Measurements from ENCODE around the gene PRPH.

Gene PRPH

DNA sequence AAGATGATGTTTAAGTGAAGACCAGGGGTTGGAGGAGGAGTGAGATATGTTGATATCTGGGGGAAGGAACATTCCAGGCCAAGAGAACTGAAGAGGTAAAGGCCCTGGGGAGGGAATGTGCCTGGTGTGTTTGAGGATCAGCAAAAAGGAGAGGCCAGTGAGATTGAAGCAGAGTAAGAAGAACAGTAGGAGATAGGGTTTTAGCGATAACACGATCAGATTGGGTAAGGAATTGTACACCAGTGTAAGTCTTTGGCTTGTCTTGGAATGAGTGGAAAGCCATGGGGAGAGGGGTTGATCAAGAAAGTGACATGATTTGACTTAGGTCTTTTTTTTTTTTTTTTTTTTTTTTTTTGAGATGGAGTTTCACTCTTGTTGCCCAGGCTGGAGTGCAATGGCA, 32.9 kb downstream of the PRPH start:
- TF ChIP-seq, protein P1, sequence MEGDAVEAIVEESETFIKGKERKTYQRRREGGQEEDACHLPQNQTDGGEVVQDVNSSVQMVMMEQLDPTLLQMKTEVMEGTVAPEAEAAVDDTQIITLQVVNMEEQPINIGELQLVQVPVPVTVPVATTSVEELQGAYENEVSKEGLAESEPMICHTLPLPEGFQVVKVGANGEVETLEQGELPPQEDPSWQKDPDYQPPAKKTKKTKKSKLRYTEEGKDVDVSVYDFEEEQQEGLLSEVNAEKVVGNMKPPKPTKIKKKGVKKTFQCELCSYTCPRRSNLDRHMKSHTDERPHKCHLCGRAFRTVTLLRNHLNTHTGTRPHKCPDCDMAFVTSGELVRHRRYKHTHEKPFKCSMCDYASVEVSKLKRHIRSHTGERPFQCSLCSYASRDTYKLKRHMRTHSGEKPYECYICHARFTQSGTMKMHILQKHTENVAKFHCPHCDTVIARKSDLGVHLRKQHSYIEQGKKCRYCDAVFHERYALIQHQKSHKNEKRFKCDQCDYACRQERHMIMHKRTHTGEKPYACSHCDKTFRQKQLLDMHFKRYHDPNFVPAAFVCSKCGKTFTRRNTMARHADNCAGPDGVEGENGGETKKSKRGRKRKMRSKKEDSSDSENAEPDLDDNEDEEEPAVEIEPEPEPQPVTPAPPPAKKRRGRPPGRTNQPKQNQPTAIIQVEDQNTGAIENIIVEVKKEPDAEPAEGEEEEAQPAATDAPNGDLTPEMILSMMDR (IDR thresholded peaks at IDR 0.05; ENCODE audit: borderline replicate concordance, insufficient read depth, low read depth, low read length) = no peak
- no peak overlapping the region for H3K4me3 ChIP-seq (ENCODE audit: low read depth, low read length)

DNA sequence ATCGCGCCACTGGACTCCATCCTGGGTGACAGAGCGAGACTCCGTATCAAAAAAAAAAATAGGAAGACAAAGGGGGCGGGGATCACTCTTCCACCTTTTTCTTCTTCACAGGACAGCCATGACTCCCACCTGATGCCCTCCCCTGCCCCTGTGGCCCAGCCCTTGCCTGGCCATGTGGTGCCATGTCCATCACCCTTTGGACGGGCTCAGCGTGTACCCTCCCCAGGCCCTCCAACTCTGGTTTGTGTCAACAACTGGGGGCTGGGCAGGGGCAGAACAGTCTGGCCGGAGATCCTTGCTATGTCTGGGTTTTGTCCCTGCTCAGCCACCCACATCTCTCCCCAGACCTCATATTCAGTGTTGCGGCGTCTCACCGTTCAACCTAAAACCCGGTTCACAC, 33.9 kb downstream of the PRPH start:
- H3K4me3 ChIP-seq (ENCODE audit: low read depth, low read length) = no peak overlapping the region

DNA sequence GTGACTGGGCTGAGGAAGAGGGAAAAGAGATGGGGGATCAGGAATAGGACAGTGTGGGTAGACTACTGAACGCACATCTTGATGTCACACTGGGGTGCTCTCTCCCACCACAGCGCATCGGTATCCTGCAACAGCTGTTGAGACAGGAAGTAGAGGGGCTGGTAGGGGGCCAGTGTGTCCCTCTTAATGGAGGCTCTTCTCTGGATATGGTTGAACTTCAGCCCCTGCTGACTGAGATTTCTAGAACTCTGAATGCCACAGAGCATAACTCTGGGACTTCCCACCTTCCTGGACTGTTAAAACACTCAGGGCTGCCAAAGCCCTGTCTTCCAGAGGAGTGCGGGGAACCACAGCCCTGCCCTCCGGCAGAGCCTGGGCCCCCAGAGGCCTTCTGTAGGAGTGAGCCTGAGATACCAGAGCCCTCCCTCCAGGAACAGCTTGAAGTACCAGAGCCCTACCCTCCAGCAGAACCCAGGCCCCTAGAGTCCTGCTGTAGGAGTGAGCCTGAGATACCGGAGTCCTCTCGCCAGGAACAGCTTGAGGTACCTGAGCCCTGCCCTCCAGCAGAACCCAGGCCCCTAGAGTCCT, 35.2 kb downstream of the PRPH start:
- TF ChIP-seq, protein P1 (IDR thresholded peaks at IDR 0.05; ENCODE audit: borderline replicate concordance, insufficient read depth, low read depth, low read length) = no peak
- H3K4me3 ChIP-seq (ENCODE audit: low read depth, low read length) = no peak overlapping the region

More for the DNA sequence above, 33.9 kb downstream of the PRPH start:
- TF ChIP-seq, protein P1 (IDR thresholded peaks at IDR 0.05; ENCODE audit: borderline replicate concordance, insufficient read depth, low read depth, low read length) = no peak

DNA sequence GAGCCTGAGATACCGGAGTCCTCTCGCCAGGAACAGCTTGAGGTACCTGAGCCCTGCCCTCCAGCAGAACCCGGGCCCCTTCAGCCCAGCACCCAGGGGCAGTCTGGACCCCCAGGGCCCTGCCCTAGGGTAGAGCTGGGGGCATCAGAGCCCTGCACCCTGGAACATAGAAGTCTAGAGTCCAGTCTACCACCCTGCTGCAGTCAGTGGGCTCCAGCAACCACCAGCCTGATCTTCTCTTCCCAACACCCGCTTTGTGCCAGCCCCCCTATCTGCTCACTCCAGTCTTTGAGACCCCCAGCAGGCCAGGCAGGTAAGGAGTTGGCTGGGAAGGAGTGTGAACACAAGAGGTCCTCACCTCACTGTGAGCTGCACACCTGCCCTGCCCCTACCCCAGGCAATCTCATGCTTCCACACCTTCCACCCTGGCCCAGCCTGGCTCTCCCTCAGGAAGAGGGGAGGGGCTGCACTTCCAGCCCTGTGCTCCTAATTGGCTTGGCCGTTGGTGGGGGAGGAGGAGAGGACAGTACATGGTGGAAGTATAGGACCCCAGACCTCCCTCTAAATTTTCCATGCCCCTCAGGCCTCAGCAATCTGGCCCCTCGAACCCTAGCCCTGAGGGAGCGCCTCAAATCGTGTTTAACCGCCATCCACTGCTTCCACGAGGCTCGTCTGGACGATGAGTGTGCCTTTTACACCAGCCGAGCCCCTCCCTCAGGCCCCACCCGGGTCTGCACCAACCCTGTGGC, 35.9 kb downstream of the PRPH start:
- H3K4me3 ChIP-seq (ENCODE audit: low read depth, low read length) = no peak overlapping the region
- TF ChIP-seq, protein P1 (IDR thresholded peaks at IDR 0.05; ENCODE audit: borderline replicate concordance, insufficient read depth, low read depth, low read length) = no peak

DNA sequence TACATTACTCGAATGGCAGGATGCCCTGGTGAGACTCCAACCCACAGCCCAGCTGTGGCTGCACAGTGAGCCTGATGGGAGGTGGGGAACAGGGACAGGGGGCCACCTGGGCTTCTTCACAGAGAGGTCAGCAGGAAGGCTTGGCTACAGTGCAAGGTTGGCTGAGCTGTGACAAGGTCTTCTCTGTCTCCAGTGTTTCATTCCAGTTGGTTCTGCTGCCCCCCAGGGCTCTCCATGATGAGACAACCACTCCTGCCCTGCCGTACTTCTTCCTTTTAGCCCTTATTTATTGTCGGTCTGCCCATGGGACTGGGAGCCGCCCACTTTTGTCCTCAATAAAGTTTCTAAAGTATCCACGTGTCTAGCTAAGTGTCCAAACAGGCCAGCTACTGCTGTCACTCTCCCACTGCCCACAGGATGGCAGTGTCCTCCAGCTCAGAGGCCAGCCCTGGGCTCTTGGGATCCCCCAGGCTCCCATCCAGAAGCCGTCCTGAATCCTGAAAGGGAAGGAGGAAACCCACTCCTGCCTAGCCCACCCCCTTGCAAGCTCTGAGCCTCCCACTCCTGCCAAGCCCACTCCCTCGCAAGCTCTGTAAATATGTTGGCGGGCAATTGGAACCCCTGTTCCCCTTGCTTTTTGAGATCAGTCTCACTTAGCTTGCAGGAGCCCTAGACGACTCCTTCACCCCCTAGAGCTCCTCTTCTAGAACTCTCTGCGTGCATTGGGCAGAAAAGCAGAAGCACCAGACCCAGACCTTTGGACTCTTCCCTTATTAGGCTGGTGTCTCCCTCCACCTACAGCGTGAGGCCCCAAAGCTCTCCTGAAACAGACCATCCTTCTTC, 36.7 kb downstream of the PRPH start:
- TF ChIP-seq, protein P1 (IDR thresholded peaks at IDR 0.05; ENCODE audit: borderline replicate concordance, insufficient read depth, low read depth, low read length) = peak; percentile 56
- H3K4me3 ChIP-seq (ENCODE audit: low read depth, low read length) = no peak overlapping the region

DNA sequence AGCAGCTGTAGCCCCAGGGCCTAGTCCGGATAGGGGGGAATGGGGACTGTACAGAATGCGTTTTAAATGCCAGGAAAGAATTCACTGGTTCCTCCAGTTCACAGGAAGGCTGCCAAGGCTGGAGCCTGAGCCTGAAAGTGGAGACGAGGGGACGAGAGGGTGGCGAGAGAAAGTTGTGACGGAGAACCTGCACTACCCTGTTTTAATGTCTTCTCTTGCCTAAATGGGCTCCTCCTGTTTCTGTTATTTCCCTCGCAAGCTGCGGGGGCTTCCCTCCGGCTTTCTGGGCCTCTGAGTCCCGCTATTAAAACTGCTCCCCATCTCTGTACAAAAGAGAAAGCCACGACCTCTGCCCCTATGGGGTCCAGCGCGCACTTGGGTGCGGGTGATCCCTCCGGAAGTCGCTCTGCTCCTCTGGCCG, 37.5 kb downstream of the PRPH start:
- TF ChIP-seq, protein P1 (IDR thresholded peaks at IDR 0.05; ENCODE audit: borderline replicate concordance, insufficient read depth, low read depth, low read length) = no peak
- no peak overlapping the region for H3K4me3 ChIP-seq (ENCODE audit: low read depth, low read length)

All from GM12875 (cell line).